Neural cell (in vitro differentiated cells): Measurements from ENCODE around the gene EXOC4.
"Not testable (repeated sequence)": the region's sequence is repeated elsewhere in the genome, so short reads cannot be mapped to it uniquely, and the experiment has no call there.

ENCODE experiments used
- CTCF ChIP-seq: fragments of 450-650 bp; IDR thresholded peaks from 2 replicates; pipeline ENCODE4 v1.5.1; 2014; ENCODE audit warnings: antibody characterized with exemption, mild to moderate bottlenecking, moderate library complexity; ENCODE audit not compliant: poor library complexity, severe bottlenecking
- EP300 ChIP-seq: fragments of 450-650 bp; conservative IDR thresholded peaks from 2 replicates; pipeline ENCODE4 v1.6.1; 2014; ENCODE audit warnings: antibody characterized with exemption, mild to moderate bottlenecking, moderate library complexity; ENCODE audit not compliant: poor library complexity, severe bottlenecking
- EZH2 ChIP-seq: fragments of 200-600, 300-800 bp; shearing (Covaris generic), sonication (generic); IDR thresholded peaks from 2 replicates; pipeline ENCODE4 v1.6.1; 2014; ENCODE audit warnings: antibody characterized with exemption, low read length, borderline replicate concordance, mild to moderate bottlenecking; ENCODE audit not compliant: insufficient read depth, poor library complexity, severe bottlenecking
- MXI1 ChIP-seq: fragments of 450-650 bp; conservative IDR thresholded peaks from 2 replicates; pipeline ENCODE4 v1.6.1; 2014; ENCODE audit warnings: antibody characterized with exemption, mild to moderate bottlenecking; ENCODE audit not compliant: poor library complexity, severe bottlenecking
- POLR2AphosphoS5 ChIP-seq: IDR thresholded peaks from 2 replicates; pipeline ENCODE4 v1.6.1; 2012
- RAD21 ChIP-seq: fragments of 450-650 bp; conservative IDR thresholded peaks from 2 replicates; pipeline ENCODE4 v1.6.1; 2014; ENCODE audit warnings: antibody characterized with exemption, mild to moderate bottlenecking, moderate library complexity
- REST ChIP-seq: IDR thresholded peaks from 2 replicates; pipeline ENCODE4 v1.6.1; 2012; ENCODE audit warnings: borderline replicate concordance
- SMC3 ChIP-seq: fragments of 450-650 bp; conservative IDR thresholded peaks from 2 replicates; pipeline ENCODE4 v1.6.1; 2014; ENCODE audit warnings: antibody characterized with exemption, mild to moderate bottlenecking, moderate library complexity; ENCODE audit not compliant: poor library complexity
- TAF1 ChIP-seq: IDR thresholded peaks from 2 replicates; pipeline ENCODE4 v1.6.1; 2012; ENCODE audit warnings: low read depth

- TF ChIP-seq CTCF, REST, RAD21, POLR2AphosphoS5, EZH2, TAF1, EP300, MXI1, SMC3: not testable (repeated sequence)
These were observed 68.5 kb downstream of the EXOC4 start for GRCh38 chr7:133321366-133321765.
